DMS53 (cell line): ENCODE data around the gene FAM110C.

ENCODE experiments used
- DNase-seq: peaks from one replicate; lab custom pipeline; 2025; lab: John Stamatoyannopoulos, UW

The FAM110C gene, protein sequence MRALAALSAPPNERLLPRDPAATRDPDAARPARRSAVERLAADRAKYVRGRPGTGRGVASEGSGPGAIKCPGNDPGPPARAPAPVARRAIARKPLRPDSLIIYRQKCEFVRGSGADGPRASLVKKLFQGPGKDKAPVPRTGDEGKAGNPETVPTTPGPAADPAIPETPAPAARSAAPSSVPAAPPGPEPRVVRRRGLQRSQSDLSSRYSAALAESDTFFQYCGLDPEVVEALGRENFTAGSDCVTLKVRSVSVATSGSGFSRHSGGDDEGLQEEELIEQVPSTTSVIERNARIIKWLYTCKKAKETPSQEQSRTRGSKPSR

DNA sequence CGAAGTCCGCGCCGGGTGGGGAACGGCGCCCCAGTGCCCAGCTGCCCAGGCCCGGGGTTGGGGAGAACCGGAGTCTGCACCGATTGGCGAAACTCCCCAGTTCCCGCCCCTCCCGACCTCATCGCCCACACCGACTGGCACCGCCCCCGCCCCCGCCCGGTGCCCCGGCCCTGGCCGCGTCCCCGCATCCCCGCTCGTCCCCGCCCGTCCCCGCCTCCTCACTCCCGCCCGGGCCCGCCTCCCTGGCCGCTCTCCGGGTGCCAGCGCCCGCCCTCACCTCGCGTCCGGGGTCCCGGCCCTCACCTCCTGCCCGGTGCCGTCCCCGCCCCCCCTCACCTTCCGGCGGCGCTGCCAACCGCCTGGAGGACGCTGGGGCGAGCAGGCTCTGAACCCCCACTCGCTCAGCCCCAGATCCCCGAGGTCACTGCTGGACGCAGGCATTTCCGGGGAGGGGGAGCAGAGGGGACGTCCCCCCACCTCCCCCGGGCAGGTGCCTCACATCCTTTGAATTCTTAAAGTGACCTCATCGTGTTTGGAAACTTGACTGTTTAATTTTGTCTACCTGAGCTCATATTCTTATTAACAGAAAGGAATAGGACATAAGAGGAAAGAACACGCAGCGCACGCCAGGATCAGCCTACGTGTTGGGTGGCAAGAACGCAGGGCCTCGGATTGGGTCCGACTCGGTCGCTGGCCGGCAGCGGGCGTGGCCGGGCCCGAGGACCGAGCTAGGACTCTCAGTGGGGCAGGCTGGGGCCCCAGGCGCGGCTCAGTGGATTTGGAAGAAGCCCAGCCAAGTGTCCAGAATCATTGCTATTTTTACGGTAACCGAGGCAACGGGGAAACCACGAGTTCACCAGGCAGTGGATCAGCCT is at the start of gene FAM110C:
FAM110C (minus strand) TSS at position 35 of the 875 bp plus-strand sequence. CDS start 120 bp downstream, outside the sequence.
- DNase-seq: peak; percentile 84

DNA sequence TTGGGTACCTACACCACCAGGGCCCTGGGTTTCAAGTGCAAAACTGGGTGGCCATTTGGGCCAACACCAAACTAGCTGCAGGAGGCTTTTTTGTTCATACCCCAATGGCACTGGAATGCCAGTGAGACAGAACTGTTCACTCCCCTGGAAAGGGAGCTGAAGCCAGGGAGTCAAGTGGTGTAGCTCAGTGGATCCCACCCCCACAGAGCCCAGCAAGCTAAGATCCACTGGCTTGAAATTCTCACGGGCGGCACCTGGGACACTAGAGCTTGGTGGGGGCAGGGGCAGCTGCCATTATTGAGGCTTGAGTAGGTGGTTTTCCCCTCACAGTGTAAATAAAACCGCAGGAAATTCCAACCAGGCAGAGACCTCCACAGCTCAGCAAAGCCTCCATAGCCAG is 46.0 kb upstream of the FAM110C start:
- no peak for DNase-seq

DNA sequence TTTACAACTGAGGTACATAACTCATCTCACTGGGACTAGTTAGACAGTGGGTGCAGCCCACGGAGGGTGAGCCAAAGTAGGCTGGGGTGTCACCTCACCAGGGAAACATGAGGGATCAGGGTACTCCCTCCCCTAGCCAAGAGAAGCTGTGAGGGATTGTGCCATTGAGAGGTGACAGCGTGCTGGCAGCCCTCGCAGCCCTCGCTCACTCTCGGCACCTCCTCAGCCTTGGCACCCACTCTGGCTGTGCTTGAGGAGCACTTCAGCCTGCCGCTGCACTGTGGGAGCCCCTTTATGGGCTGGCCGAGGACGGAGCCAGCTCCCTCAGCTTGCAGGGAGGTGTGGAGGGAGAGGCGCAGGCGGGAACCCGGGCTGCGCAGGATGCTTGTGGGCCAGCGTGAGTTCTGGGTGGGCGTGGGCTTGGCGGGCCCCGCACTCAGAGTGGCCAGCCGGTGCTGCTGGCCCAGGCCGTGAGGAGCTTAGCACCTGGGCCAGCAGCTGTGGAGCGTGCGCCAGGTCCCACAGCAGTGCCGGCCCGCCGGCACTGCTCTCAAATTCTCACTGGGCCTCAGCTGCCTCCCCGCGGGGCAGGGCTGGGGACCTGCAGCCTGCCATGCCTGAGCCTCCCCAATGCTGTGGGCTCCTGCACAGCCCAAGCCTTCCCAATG is 44.5 kb upstream of the FAM110C start:
- no peak for DNase-seq

DNA sequence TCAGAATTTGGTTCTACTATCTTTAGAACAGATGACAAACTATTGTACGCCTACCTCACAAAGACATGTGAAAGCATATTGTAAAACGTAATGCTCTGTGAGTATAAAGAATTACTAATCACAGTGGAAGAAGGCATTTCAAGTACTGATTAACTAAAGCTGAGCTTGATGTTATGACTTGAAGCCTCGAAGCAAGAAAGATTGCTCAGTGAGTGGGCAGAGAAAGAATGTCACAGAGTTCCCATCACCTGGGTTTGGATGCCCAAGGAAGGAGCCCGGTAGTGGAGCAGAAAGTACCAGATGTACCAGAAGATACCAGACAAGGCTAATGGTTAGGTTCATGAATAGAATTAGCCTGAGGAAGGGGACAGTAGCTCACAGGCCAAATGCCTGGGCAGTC is 39.5 kb upstream of the FAM110C start:
- DNase-seq: no peak

DNA sequence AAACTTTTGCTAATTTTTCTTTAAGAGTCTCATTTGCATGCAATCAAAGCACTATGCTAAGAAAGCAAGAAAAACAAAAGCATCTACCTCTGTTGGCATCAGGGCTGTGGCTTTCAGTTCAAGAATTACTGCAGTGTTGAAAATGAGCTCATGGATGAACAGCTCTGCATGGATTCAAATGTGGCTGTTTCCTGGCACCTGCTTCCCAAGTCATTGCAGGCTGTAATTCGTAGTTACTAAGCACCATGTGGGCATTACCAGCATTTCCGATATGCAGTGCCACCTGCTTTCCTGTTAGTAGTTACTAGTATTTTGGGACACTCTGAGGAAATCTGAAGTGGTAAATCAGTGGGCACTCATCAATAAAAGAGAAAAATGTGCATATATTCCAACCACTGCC is 37.8 kb upstream of the FAM110C start:
- DNase-seq: no peak

DNA sequence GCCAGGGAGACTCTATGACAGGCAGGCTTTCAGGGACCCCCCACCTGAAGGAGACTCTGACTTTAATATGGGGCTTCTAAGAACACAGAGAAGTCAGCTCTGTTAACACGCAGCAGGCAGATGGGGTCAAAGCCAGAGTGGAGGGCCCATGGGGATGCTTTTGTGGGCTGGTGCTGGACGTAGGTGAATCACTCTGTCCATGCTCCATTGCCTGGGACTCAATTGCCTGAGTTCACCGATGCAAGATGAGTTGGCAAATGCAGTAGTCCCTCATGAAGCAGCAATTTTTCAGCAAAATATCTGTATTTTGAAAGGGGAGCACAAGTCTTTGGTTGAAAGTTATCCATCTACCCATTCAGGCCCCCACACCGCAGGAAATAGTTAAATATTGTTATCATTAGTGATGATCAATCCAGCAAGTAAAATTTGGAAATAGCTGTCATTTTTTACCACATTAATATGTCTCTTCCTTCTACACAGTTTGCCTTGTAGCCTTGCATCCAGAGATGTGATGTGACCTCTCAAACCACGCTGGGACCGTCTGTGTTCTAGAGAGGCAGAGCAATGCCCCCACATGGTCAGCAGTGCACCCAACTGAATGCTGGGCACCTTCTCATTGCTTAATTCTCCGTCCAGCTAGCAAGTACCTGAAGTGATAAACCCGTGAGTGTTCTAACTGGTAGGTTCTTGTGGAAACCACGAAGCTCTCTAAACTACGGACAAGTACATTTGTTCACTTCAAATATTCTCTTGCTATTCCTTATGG is 34.8 kb upstream of the FAM110C start:
- DNase-seq: no peak

DNA sequence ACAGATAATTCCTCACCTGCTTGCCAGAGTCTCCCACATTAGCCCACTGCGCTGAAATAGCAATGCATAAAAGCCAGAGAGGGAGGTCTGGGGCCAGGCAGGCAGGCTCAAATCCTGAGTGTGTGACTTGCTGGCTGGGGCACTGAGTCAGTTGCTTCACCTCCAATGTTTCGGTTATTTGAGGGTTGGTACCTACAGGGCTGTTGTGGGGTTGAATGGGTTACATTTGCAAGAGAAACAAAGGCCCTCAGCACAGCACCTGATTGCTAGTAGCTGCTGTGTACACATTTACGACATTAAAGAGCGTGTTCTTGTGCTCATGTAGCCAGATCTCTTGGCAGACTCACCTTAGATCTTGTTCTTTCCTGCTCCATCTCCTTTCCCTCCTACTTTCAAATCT is 34.1 kb upstream of the FAM110C start:
- no peak for DNase-seq

DNA sequence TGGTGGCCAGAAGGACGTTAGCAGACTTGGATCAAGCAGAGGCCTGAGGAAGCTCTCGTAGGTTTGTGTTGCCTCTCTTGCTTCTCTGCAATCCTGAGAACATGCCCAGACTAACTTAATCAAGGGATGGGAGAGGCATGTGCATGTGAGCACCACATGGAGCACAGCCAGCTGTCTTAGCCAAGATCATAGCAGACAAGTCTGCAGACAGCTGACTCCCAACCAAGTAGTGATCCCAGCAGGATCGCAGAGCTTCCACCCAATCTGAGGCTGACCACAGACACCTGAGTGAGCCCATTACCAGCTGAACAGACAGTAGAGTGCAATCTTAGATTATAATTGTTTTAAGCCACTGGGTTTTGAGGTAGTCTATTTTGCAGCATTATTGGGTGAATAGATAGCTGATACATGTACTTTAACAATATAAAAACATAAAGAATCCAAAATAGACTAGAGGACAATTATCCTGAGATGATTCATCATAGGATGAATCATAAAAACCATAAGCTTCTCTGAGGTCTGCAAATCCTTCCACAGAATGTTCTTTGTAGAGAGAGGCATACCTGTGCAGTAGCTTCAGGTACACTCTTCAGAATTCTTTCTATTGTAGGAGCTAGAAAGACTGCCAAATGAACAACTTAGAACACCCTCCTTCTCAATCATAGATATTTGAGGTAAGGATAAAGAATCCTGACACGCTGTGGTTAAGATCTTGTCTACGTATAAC is 25.2 kb upstream of the FAM110C start:
- peak; percentile 17 for DNase-seq

DNA sequence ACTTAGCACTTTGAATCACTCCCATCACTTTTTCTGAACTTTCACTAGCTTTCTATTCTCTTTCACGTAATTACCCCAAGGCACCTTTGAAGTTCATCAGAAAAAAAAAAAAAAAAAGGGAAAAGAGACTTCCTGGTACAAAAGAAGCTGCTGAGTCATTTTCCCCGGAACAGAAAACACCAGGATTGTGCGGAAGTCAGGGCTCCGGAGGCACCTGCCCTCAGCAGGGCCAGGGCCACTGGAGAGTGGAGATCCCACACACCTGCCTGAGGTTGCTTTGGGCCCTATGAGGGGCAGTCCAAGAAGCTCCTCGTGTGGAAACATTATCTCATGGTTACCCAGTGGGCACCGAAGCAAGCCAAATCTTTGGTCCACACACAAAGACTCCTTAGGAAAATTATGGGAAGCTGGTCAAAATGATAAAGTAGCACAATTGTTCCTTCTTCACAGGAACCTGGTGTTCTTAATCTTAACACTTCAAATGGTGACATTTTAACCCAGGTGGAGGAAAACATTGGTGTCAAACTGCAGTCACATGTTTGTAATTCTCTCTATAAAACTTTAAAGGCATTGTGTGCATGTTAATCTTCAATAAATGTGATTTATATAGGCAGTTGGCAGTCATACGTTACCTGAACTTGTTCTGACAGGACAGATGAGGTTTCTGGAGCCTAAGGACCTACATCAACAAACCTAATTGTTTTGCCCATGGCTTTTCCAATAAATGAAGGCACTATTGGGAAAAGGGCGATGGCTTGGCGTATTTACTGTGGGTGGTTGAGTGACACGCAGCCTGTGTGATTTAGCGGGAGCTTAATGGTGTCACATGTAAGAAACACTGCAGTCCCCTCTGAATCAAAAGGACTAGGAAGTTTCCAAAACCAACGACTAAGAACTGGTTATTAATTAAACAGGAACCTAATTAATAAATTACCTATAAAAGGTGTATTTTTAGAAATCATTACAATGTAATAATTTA is 23.4 kb upstream of the FAM110C start:
- DNase-seq: peak; percentile 93

DNA sequence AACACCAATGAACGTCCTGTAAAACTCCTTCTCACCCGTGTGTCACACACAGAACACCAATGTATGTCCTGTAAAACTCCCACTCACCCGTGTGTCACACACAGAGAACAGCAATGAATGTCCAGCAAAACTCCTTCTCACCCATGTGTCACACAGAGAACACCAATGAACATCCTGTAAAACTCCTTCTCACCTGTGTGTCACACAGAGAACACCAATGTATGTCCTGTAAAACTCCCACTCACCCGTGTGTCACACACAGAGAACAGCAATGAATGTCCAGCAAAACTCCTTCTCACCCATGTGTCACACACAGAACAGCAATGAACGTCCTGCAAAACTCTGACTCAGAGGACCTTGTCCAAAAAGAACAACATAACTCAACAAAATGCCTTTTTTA is 22.3 kb upstream of the FAM110C start:
- DNase-seq: peak; percentile 15

DNA sequence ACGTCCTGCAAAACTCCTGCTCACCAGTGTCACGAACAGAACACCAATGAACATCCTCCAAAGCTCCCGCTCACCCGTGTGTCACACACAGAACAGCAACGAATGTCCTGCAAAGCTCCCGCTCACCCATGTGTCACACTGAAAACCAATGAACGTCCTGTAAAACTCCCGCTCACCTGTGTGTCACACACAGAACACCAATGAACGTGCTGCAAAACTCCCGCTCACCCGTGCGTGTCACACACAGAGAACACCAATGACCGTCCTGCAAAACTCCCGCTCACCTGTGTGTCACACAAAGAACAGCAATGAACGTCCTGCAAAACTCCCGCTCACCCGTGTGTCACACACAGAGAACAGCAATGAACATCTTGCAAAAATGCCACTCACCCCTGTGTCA is 20.5 kb upstream of the FAM110C start:
- DNase-seq: no peak

DNA sequence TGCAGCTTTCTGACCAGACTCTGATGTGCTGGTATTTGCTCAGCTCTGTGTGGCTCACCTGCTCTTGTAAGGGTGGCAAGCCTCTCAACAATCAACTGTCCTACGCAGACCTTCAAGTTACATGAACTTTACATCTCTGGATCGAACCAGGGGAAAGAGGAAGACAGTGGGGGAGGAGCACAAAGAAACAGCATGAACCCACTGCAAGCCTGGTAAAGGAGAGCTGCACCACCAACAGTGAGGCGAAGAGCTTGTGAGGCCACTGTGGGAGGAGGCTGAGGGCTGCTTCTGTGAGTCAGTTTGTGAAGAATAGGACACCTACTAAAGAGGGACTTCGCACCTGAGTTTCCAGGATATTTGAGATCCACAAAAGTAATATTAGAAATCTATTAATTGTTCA is 18.8 kb upstream of the FAM110C start:
- no peak for DNase-seq

DNA sequence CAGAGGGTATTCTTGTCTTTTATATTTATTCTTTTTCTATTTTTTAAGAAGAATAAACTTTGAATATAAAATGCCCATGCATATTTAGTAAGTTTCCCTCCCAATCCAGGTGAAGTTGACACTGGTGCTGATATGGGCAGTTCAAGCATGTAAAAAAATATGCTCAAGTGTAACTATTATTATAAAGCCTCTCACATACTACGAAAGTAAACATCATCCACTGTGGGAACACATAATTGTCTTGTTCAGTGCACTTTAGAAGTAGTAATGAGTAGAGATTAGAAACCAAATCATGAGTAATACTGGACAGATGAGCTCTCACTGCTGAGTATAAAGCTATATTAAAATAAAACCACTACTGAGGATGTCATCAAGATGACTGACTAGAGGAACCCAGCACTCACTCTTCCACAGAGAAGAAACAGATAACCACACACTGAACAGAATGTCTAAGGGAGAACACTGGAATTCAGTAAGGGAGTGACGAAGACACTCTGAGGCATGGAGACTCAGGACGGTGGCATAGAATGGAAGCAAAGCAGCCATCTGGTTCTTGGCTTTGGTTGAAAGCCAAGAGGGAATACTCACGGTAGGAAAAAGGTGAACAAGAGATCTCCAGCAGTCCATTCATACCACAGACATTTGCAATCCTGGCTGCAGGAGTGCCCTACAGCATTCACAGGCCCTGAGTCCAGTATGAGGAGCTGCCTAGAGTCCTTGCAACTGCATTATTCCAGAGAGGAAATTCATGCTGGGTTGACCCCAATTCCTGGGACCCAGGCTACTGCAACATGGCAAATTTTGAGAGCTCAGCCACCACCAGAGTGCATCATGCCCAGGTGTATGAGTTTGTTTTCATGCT is 9.5 kb upstream of the FAM110C start:
- DNase-seq: no peak

DNA sequence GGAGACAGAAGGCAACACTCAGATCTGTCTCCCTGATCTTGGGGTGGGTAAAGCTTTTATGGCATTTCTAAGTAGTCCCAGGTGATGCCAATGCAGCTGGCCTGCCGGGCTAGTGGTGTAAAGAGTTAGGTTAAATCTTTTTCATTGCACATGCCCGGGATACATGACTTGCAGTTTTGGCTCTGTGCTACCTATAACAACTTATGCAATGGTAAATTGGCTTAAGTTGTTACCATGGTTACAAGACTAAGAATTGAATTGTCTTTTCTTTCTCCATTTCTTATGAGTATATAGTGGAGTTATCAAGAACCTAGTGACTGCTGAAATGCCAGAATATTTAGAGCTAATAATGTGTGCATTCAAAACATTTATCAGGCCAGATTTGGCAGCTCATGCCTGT is 5.3 kb upstream of the FAM110C start:
- no peak for DNase-seq

DNA sequence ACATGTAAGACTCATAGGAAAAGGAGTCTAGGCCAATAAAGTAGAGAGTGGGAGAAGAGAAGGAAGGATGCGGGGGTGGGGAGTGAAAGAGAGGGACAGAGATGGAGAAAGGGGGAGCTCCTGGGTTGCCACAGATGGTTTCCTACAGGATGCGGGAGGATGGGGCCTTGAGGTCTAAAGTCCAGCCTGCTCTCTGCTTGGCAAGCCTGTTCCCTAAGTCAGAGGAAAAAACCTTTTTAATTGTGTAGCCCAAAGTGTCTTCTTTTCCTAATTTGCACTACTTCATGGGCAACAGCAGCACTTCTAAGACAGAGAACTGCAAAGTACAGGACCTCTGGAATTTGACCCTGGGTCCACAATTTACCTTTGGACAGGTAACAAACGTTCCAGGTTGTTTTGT is 1.4 kb upstream of the FAM110C start:
- peak; percentile 3 for DNase-seq

DNA sequence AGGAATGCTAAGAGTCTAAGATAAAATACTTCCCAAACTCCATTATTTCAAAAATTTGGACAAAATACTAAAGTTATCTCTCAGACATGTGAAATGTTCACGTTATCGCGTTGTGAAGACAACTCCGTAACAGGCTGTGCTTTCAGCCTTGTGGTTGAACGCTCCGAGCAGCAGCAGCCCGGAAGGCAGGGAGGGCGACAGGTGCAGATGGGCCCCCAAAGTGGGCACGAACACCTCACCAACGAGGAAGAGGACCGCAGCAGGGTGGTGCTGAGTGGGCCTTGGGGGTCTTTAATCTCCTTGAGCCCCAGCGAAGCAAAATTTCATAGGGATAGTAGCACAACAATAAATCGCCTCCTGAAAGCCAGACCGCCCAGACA is 1.0 kb upstream of the FAM110C start:
- no peak for DNase-seq

DNA sequence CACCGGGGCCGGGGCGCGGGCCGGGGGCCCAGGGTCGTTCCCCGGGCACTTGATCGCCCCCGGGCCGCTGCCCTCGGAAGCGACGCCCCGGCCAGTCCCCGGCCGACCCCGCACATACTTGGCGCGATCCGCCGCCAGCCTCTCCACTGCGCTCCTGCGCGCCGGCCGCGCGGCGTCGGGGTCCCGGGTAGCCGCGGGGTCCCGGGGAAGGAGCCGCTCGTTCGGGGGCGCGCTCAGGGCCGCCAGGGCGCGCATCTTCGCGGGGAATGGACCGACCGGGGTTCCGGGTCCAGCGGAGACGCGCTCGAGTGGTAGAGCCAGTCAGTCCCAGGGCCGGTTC is 204 bp downstream of the FAM110C start:
- no peak for DNase-seq

DNA sequence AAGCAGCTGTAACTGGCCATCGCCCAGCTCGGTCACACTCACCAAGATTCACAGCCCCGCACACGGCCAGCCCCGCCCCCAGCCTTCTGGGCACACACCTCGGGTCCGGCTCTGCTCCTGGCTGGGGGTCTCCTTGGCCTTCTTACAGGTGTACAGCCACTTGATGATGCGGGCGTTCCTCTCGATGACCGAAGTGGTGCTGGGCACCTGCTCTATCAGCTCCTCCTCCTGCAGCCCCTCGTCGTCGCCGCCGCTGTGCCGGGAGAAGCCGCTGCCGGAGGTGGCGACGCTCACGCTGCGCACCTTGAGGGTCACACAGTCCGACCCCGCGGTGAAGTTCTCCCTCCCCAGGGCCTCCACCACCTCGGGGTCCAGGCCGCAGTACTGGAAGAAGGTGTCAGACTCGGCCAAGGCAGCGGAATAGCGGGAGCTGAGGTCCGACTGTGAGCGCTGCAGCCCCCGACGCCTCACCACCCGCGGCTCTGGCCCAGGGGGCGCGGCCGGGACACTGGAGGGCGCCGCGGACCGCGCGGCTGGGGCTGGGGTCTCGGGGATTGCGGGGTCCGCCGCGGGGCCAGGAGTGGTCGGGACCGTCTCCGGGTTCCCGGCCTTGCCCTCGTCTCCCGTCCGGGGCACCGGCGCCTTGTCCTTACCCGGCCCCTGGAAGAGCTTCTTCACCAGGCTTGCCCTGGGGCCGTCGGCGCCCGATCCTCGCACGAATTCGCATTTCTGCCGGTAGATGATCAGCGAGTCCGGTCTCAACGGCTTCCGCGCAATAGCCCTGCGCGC is 769 bp downstream of the FAM110C start:
- peak; percentile 62 for DNase-seq
